ENCODE measurements around the gene GRK5. TPM values are rescaled to one million over a fixed set of nuclear protein-coding genes. Genes with fewer than 3 reads are reported as not detected.

GRK5 gene
- total RNA-seq, 2 donors from 2014 or later = 4.8 to 10.6 TPM

GRCh38 chr10:119353421-119353820, 146.1 kb downstream of the GRK5 start:
- intact Hi-C loops (cut with DNase I) = no loop called here
- H3K9me3 ChIP-seq = no peaks in the 10 kb centered on the region
- DNase-seq (ENCODE audit: low spot score) = no peak
- no peak for TF ChIP-seq CTCF (IDR thresholded peaks at IDR 0.05)
- no peak for TF ChIP-seq POLR2AphosphoS5 (IDR thresholded peaks at IDR 0.05)
- no peak for TF ChIP-seq POLR2A (IDR thresholded peaks at IDR 0.05)
- H3K4me1 ChIP-seq (replicated peaks) = peaks cover 8% of the 10 kb centered on the region
- no peaks in the 10 kb centered on the region for H3K36me3 ChIP-seq
- 94% methylated on average over 2 of the region's 2 CpGs for WGBS
- no peak overlapping the region for H3K4me3 ChIP-seq
- H3K27me3 ChIP-seq (replicated peaks; ENCODE audit: insufficient read depth) = no peaks in the 10 kb centered on the region
- no peak overlapping the region for H3K27ac ChIP-seq

GRCh38 chr10:119355930-119356329, 148.6 kb downstream of the GRK5 start:
- H3K4me1 ChIP-seq (replicated peaks) = no peaks in the 10 kb centered on the region
- no peak for DNase-seq (ENCODE audit: low spot score)
- H3K27ac ChIP-seq = no peak overlapping the region
- no peaks in the 10 kb centered on the region for H3K27me3 ChIP-seq (replicated peaks; ENCODE audit: insufficient read depth)
- no peaks in the 10 kb centered on the region for H3K36me3 ChIP-seq
- no peak overlapping the region for H3K4me3 ChIP-seq
- H3K9me3 ChIP-seq = no peaks in the 10 kb centered on the region
- no peak for TF ChIP-seq POLR2AphosphoS5 (IDR thresholded peaks at IDR 0.05)
- no peak for TF ChIP-seq POLR2A (IDR thresholded peaks at IDR 0.05)
- TF ChIP-seq CTCF (IDR thresholded peaks at IDR 0.05) = no peak
- 83% methylated on average over 2 of the region's 2 CpGs for WGBS
- intact Hi-C loops (cut with DNase I) = no loop called here

GRCh38 chr10:119357412-119358151, 150.2 kb downstream of the GRK5 start:
- Histone ChIP-seq H3K36me3 (no peaks in the 10 kb centered on the region), H3K27ac (no peak overlapping the region), H3K4me3 (no peak overlapping the region), H3K27me3 (replicated peaks; ENCODE audit: insufficient read depth) (no peaks in the 10 kb centered on the region), H3K4me1 (replicated peaks) (no peaks in the 10 kb centered on the region), H3K9me3 (no peaks in the 10 kb centered on the region)
- intact Hi-C loops (cut with DNase I) = no loop called here
- DNase-seq (ENCODE audit: low spot score) = no peak
- WGBS = 76% methylated on average over 14 of the region's 14 CpGs
- no peak for TF ChIP-seq POLR2A (IDR thresholded peaks at IDR 0.05)
- TF ChIP-seq POLR2AphosphoS5 (IDR thresholded peaks at IDR 0.05) = no peak
- no peak for TF ChIP-seq CTCF (IDR thresholded peaks at IDR 0.05)

- intact Hi-C loops (cut with DNase I) = no loop called here
- H3K27ac ChIP-seq = no peak overlapping the region
- 92% methylated on average over 6 of the region's 6 CpGs for WGBS
- no peak for TF ChIP-seq POLR2AphosphoS5 (IDR thresholded peaks at IDR 0.05)
- TF ChIP-seq CTCF (IDR thresholded peaks at IDR 0.05) = no peak
- TF ChIP-seq POLR2A (IDR thresholded peaks at IDR 0.05) = no peak
- no peak for DNase-seq (ENCODE audit: low spot score)
- H3K4me3 ChIP-seq = no peak overlapping the region
- H3K36me3 ChIP-seq = no peaks in the 10 kb centered on the region
- H3K9me3 ChIP-seq = no peaks in the 10 kb centered on the region
- H3K4me1 ChIP-seq (replicated peaks) = no peaks in the 10 kb centered on the region
- no peaks in the 10 kb centered on the region for H3K27me3 ChIP-seq (replicated peaks; ENCODE audit: insufficient read depth)
Observed at GRCh38 chr10:119358152-119358512, 150.8 kb downstream of the GRK5 start.

- Histone ChIP-seq H3K9me3 (no peaks in the 10 kb centered on the region), H3K4me1 (replicated peaks) (no peaks in the 10 kb centered on the region), H3K27me3 (replicated peaks; ENCODE audit: insufficient read depth) (no peaks in the 10 kb centered on the region), H3K4me3 (no peak overlapping the region), H3K27ac (no peak overlapping the region), H3K36me3 (no peaks in the 10 kb centered on the region)
- no peak for TF ChIP-seq POLR2A (IDR thresholded peaks at IDR 0.05)
- no peak for TF ChIP-seq POLR2AphosphoS5 (IDR thresholded peaks at IDR 0.05)
- DNase-seq (ENCODE audit: low spot score) = no peak
- WGBS = 95% methylated on average over 2 of the region's 2 CpGs
- intact Hi-C loops (cut with DNase I) = no loop called here
Observed at GRCh38 chr10:119358567-119358966, 151.2 kb downstream of the GRK5 start.

Measured in prostate gland (tissue), 2 donors.